ENCODE data around the gene PRELID3B. TPM values are rescaled to one million over a fixed set of nuclear protein-coding genes. Genes with fewer than 3 reads are reported as not detected.

Gene PRELID3B
- total and polyA plus RNA-seq, 4 donors = 19.9 to 61.1 (median 41.2) TPM

DNA sequence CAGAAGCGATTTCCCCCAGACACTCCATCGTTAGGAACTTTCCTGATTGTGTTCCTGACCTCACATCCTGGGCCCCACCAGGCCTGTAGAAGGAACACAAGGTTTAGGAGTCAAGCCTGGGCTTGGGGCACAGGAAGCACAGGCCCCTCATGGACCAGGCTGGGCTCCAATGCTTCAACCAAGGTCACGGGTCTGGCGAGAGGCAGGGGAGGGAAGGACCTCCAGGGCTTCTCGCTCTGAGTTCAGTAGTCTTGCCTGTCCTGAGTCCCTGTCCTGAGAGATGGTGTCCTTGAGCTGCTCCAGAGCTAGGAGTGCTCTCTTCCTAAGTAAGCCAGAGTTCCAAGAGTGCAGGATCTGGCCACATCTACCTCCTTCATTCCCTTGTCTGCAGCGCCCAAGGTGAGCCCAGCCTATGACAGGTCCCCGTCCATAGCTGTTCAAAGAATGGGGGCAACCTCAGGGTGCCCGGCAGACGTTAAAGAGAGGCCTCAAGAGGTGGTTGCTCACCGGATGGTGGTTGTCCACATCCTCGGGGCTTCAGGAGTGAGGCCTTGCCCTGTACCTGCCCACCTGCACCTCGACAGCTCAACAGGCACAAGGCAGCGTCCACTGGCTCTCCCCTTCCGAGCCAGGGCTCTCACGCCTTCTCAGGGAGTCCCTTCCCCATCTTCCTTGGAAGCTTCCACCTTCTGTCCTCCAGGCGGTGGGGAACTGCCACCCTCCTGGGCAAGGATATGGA lies 24.9 kb downstream of the PRELID3B start:
- no peak overlapping the region for H3K27ac ChIP-seq (ENCODE audit: low read depth in 1 of 2, low read length in 1 of 2)
- ATAC-seq (ENCODE audit: insufficient read depth, low FRiP score) (no peak), DNase-seq (no peak)
- H3K27me3 ChIP-seq (ENCODE audit: control insufficient read depth in 3 of 3, insufficient read depth in 3 of 3, low read length in 2 of 3) = no peaks in the 10 kb centered on the region
- no peak overlapping the region for H3K4me3 ChIP-seq
- H3K4me1 ChIP-seq (ENCODE audit: control insufficient read depth in 5 of 5, insufficient read depth in 5 of 5, low read length in 5 of 5) = peaks cover 0 to 25% (median 0%) of the 10 kb centered on the region in 5 donors
- no peaks in the 10 kb centered on the region for H3K9me3 ChIP-seq (ENCODE audit: control insufficient read depth in 4 of 4, insufficient read depth in 3 of 4, low read length in 3 of 4)
- H3K36me3 ChIP-seq (ENCODE audit: control insufficient read depth in 4 of 4, insufficient read depth in 4 of 4, low read length in 4 of 4) = peaks cover 0 to 2% (median under 1%) of the 10 kb centered on the region in 4 donors
- 90 to 92% methylated on average over 16 of the region's 16 CpGs for WGBS, 2 donors
- TF ChIP-seq, protein P1, sequence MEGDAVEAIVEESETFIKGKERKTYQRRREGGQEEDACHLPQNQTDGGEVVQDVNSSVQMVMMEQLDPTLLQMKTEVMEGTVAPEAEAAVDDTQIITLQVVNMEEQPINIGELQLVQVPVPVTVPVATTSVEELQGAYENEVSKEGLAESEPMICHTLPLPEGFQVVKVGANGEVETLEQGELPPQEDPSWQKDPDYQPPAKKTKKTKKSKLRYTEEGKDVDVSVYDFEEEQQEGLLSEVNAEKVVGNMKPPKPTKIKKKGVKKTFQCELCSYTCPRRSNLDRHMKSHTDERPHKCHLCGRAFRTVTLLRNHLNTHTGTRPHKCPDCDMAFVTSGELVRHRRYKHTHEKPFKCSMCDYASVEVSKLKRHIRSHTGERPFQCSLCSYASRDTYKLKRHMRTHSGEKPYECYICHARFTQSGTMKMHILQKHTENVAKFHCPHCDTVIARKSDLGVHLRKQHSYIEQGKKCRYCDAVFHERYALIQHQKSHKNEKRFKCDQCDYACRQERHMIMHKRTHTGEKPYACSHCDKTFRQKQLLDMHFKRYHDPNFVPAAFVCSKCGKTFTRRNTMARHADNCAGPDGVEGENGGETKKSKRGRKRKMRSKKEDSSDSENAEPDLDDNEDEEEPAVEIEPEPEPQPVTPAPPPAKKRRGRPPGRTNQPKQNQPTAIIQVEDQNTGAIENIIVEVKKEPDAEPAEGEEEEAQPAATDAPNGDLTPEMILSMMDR (IDR thresholded peaks at IDR 0.05; ENCODE audit: control extremely low read depth, extremely low read depth) = no peak
- no peak overlapping the region for H3K9ac ChIP-seq (ENCODE audit: insufficient read depth in 1 of 2, low read length in 2 of 2)

DNA sequence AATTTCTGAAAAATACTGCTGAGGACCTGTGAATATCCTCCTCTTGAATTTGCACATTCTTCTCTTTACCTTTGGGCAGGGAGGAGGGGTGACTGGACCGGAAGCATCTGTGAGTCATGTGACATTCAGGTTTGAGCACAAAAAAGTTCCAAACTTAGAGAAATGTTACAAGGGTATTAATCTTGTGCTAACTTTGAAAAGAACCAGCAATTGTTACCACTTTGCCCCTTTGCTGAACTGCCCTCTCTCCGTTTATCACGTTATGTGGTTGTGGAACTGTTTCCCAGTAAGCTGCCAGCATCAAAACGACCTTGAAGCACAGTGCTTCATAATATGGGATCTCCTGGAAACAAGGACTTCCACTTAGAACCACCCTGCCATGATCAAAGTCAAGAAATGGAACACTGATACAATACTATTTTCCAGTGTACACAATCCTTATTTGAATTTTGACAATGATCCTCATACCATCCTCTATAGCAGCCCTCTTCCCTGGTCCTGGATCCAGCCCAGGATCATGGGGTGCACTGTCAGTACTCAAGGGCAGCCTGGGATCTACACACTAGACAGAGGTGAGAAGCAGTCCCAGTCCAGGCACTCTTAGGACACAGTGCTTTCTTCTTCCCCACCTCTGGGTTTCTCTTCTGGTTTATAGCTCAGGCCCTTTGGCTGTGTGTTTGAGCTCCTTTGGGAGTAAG lies 25.6 kb downstream of the PRELID3B start:
- ATAC-seq (ENCODE audit: insufficient read depth, low FRiP score) (no peak), DNase-seq (no peak)
- 27 to 55% methylated on average over 4 of the region's 4 CpGs for WGBS, 2 donors

DNA sequence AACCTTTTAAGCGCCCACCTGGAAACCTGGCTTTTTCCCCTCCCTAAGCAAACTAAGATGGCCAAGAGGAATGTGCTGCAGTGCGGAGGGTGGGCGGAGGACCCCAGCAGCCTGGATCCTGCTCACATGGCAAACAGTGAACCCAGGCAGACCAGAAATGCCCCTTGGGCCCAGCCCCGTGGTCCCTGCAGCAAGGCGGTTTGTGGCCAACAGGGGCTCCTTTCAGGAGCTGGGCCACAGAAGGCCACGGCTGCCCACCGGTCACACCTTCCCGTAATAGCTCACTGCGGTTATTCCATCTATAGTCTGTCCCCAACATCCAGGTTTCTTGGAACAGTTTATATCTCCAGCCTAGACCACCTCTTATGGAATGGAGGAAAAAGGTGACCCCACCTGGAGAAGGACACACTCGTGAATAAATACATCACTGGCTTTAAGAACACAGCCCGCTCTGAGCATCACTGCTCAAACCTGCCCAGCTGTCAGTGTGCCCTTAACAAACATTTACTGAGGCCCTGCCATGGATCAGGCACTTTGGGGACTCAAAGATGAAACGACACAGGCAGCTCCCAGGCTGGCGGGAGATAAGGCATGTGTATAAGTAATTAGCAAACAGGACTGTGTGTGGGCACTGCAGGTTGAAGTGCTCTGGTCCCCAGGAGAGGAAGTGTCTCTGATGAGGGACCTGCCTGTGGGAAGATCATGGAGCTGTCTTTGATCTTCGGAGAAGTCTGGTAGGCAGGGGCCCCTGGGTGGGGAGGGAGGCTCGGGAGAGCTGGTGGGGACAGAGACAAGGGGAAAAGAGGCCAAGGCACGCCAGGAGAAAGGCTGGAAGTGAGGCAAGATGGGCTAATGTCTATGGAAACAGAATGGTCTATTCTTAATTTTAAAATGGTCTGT lies 26.5 kb downstream of the PRELID3B start:
- Histone ChIP-seq H3K4me3 (no peak overlapping the region), H3K27me3 (ENCODE audit: control insufficient read depth in 3 of 3, insufficient read depth in 3 of 3, low read length in 2 of 3) (no peaks in the 10 kb centered on the region), H3K9me3 (ENCODE audit: control insufficient read depth in 4 of 4, insufficient read depth in 3 of 4, low read length in 3 of 4) (no peaks in the 10 kb centered on the region), H3K4me1 (ENCODE audit: control insufficient read depth in 5 of 5, insufficient read depth in 5 of 5, low read length in 5 of 5) (peaks cover 0 to 27% (median 2%) of the 10 kb centered on the region in 5 donors), H3K27ac (ENCODE audit: low read depth in 1 of 2, low read length in 1 of 2) (no peak overlapping the region), H3K9ac (ENCODE audit: insufficient read depth in 1 of 2, low read length in 2 of 2) (no peak overlapping the region), H3K36me3 (ENCODE audit: control insufficient read depth in 4 of 4, insufficient read depth in 4 of 4, low read length in 4 of 4) (no peaks in the 10 kb centered on the region)
- TF ChIP-seq, protein P1 (IDR thresholded peaks at IDR 0.05; ENCODE audit: control extremely low read depth, extremely low read depth) = no peak
- DNase-seq = no peak
- ATAC-seq (ENCODE audit: insufficient read depth, low FRiP score) = no peak
- WGBS, 2 donors = 72 to 74% methylated on average over 16 of the region's 16 CpGs

More for the DNA sequence above, 25.6 kb downstream of the PRELID3B start:
- TF ChIP-seq, protein P1 (IDR thresholded peaks at IDR 0.05; ENCODE audit: control extremely low read depth, extremely low read depth) = no peak
- Histone ChIP-seq H3K4me1 (ENCODE audit: control insufficient read depth in 5 of 5, insufficient read depth in 5 of 5, low read length in 5 of 5) (peaks cover 0 to 25% (median 0%) of the 10 kb centered on the region in 5 donors), H3K9me3 (ENCODE audit: control insufficient read depth in 4 of 4, insufficient read depth in 3 of 4, low read length in 3 of 4) (no peaks in the 10 kb centered on the region), H3K36me3 (ENCODE audit: control insufficient read depth in 4 of 4, insufficient read depth in 4 of 4, low read length in 4 of 4) (no peaks in the 10 kb centered on the region), H3K27ac (ENCODE audit: low read depth in 1 of 2, low read length in 1 of 2) (no peak overlapping the region), H3K9ac (ENCODE audit: insufficient read depth in 1 of 2, low read length in 2 of 2) (no peak overlapping the region), H3K27me3 (ENCODE audit: control insufficient read depth in 3 of 3, insufficient read depth in 3 of 3, low read length in 2 of 3) (no peaks in the 10 kb centered on the region), H3K4me3 (no peak overlapping the region)
